Activated naive CD8-positive, alpha-beta T cell treated with anti-CD3 and anti-CD28 coated beads, Interleukin-2, amount 10 ng/mL, durations not matched to agents 7 days and 5 days (primary cell): Measurements from ENCODE around the gene PHACTR3. TPM values are rescaled to one million over a fixed set of nuclear protein-coding genes. Genes with fewer than 3 reads are reported as not detected.

Experiments used
- ATAC-seq: fragments of 150-1000 bp; cut with Tn5 transposase; one replicate; pipeline ENCODE4 v1.10.0; 2021; ENCODE audit warnings: low read depth, moderate library complexity
- POLR2A ChIA-PET: fragments of 350-600 bp; sonication (Branson Sonifier 250); formaldehyde crosslinking; loops from one replicate; lab custom pipeline; 2021; ENCODE audit warnings: antibody characterized with exemption; lab: Charles Lee
- DNase-seq: peaks from one replicate; pipeline ENCODE4 v3.0.0; 2021
- H3K27ac Mint-ChIP-seq: one replicate; pipeline ENCODE4 v1.8.0; 2022; ENCODE audit warnings: mild to moderate bottlenecking, mixed read lengths
- H3K27me3 Mint-ChIP-seq: one replicate; pipeline ENCODE4 v1.8.0; 2022; ENCODE audit warnings: mild to moderate bottlenecking, moderate library complexity, mixed read lengths
- H3K36me3 Mint-ChIP-seq: one replicate; pipeline ENCODE4 v1.8.0; 2021; ENCODE audit warnings: mild to moderate bottlenecking, mixed read lengths
- H3K4me1 Mint-ChIP-seq: one replicate; pipeline ENCODE4 v1.8.0; 2021; ENCODE audit warnings: mixed read lengths
- H3K4me3 Mint-ChIP-seq: one replicate; pipeline ENCODE4 v1.8.0; 2022; ENCODE audit warnings: mild to moderate bottlenecking, moderate library complexity, mixed read lengths
- H3K9me3 Mint-ChIP-seq: one replicate; pipeline ENCODE4 v1.8.0; 2021; ENCODE audit warnings: mixed read lengths
- total RNA-seq, 2 experiments: library from RNA; stranded (reverse); gene quantifications; one replicate each; pipeline ENCODE4 v1.2.3, GENCODE V29; 2021

The PHACTR3 gene
- total RNA-seq, 2 experiments from 2014 or later: not detected

- Mint-ChIP-seq H3K36me3 (no peaks in the 10 kb centered on the region), H3K27me3 (peaks cover 13% of the 10 kb centered on the region), H3K4me1 (peaks cover 13% of the 10 kb centered on the region), H3K4me3 (no peak overlapping the region), H3K9me3 (no peaks in the 10 kb centered on the region), H3K27ac (peak overlapping the region; percentile 22)
- POLR2A ChIA-PET: no interaction called here
- ATAC-seq: no peak
- DNase-seq: no peak
These were observed 16.0 kb upstream of the PHACTR3 start for GRCh38 chr20:59588236-59588855.

DNA sequence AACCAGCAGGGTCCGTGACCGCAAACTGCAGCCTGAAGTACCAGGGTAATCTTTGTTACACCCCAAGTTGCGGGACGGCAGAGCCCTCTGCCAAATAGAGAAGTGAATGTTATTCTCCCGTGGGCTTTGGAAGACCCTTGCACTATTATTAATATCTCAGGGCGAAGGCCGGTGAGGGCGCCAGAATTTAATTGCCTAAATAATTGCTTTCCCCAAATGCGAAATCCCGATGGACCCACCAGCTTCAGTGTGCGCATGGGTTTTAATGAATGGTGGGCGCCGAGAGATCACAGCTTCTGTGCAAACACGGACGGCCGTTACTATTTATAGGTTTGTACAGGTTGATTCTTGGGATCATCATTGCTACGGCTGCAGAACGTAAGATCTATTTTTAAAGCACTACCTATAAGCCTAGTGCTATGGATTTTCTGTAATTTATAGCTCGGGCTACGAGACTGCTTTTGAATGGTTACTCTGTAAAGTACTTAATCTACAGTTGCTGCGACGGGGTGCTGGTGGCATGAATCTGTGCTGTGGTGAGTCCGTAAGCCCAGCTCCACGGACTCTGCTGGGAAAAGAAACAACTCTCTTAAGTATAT, 15.2 kb upstream of the PHACTR3 start:
- Mint-ChIP-seq H3K27me3 (peaks cover 19% of the 10 kb centered on the region), H3K9me3 (no peaks in the 10 kb centered on the region), H3K27ac (no peak overlapping the region), H3K36me3 (no peaks in the 10 kb centered on the region), H3K4me1 (peaks cover 13% of the 10 kb centered on the region), H3K4me3 (no peak overlapping the region)
- POLR2A ChIA-PET: no interaction called here
- no peak for DNase-seq
- no peak for ATAC-seq

- no peaks in the 10 kb centered on the region for H3K9me3 Mint-ChIP-seq
- no peak overlapping the region for H3K4me3 Mint-ChIP-seq
- H3K36me3 Mint-ChIP-seq: no peaks in the 10 kb centered on the region
- no peak for DNase-seq
- H3K4me1 Mint-ChIP-seq: peaks cover 4% of the 10 kb centered on the region
- ATAC-seq: no peak
- no peak overlapping the region for H3K27ac Mint-ChIP-seq
- peaks cover 33% of the 10 kb centered on the region for H3K27me3 Mint-ChIP-seq
- POLR2A ChIA-PET: no interaction called here
These were observed 13.3 kb upstream of the PHACTR3 start for GRCh38 chr20:59591061-59591460.

GRCh38 chr20:59596690-59597089, 7.7 kb upstream of the PHACTR3 start:
- no peak overlapping the region for H3K27ac Mint-ChIP-seq
- no peak for ATAC-seq
- POLR2A ChIA-PET: interaction anchor here (0.6 kb wide), 1 partner anchor 8 kb away, joined by 3 read pairs; the partner anchor contains the start of gene PHACTR3

DNA sequence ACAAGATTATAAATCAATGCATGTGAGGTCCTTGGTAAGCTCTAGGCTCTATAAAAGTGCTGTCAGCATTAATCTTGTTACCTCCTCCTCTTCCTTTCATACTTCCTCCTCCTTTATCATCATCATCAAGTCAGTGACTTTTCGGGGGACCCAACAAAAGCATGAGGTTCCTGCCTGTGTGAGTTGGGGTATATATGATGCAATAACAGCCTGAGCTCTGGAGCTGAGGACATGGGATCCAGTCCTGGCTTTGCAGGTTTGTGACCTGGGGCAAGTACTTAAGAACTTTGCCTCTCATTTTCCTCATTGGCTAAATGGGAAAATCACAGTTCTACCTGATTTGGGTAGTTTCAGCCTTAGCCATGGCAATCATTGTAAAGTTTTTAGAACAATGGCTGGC, 7.1 kb upstream of the PHACTR3 start:
- Mint-ChIP-seq H3K27me3 (peaks cover 40% of the 10 kb centered on the region), H3K4me3 (no peak overlapping the region), H3K4me1 (peaks cover 2% of the 10 kb centered on the region), H3K27ac (no peak overlapping the region), H3K9me3 (no peaks in the 10 kb centered on the region), H3K36me3 (no peaks in the 10 kb centered on the region)
- DNase-seq: no peak
- POLR2A ChIA-PET: no interaction called here
- ATAC-seq: no peak

More at GRCh38 chr20:59596690-59597089, 7.7 kb upstream of the PHACTR3 start:
- Mint-ChIP-seq H3K27me3 (peaks cover 40% of the 10 kb centered on the region), H3K36me3 (no peaks in the 10 kb centered on the region), H3K4me3 (no peak overlapping the region), H3K4me1 (peaks cover 2% of the 10 kb centered on the region), H3K9me3 (no peaks in the 10 kb centered on the region)
- no peak for DNase-seq

- H3K27me3 Mint-ChIP-seq: peaks cover 51% of the 10 kb centered on the region
- ATAC-seq (peak; percentile 50), DNase-seq (peak; percentile 49)
- no peaks in the 10 kb centered on the region for H3K9me3 Mint-ChIP-seq
- POLR2A ChIA-PET: no interaction called here
- no peaks in the 10 kb centered on the region for H3K36me3 Mint-ChIP-seq
- peaks cover 2% of the 10 kb centered on the region for H3K4me1 Mint-ChIP-seq
- H3K27ac Mint-ChIP-seq: no peak overlapping the region
- H3K4me3 Mint-ChIP-seq: no peak overlapping the region
These were observed 5.6 kb upstream of the PHACTR3 start for GRCh38 chr20:59598625-59599310.

DNA sequence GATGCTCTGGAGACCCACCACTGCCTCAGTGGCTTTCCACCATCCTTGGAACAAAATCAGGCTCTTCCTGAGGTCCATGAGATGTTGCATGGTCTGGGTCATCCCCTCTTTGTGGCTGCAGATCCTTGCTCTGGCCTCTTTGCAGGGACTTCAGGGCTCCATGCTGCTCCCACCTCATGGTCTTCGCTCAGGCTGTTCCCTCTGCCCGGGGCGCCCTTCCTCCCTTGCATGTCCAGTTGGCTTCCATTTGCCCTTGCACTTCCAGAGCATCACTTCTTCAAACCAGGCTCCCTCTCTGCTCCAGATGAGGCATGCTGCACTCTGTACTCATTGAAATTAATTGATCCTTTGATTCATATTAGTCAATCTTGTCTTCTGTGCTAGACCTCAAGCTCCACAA, 4.4 kb upstream of the PHACTR3 start:
- H3K9me3 Mint-ChIP-seq: no peaks in the 10 kb centered on the region
- ATAC-seq (no peak), DNase-seq (no peak)
- no peaks in the 10 kb centered on the region for H3K36me3 Mint-ChIP-seq
- H3K4me1 Mint-ChIP-seq: peaks cover 2% of the 10 kb centered on the region
- peaks cover 46% of the 10 kb centered on the region for H3K27me3 Mint-ChIP-seq
- POLR2A ChIA-PET: no interaction called here
- H3K4me3 Mint-ChIP-seq: no peak overlapping the region
- H3K27ac Mint-ChIP-seq: no peak overlapping the region

DNA sequence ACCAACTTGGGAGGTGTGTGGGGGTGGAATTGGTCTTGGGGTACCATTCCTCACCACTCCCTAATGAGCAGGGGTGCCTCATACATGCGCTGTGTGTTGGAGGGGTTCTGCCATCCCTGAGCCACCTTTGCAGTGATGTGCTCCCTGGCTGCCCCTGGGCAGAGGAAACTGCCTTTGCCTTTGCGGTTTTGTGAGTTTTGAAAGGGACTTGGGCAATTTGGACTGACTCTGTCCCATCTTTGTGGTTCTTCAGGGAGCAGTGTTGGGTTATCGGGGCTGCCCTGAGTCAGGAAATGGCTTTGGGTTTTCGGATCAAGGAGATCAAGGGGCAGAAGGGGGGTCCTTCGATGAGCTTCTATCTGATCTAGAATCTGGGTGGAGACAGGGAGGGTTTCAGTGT, 3.9 kb upstream of the PHACTR3 start:
- ATAC-seq: no peak
- H3K36me3 Mint-ChIP-seq: no peaks in the 10 kb centered on the region
- peaks cover 47% of the 10 kb centered on the region for H3K27me3 Mint-ChIP-seq
- DNase-seq: no peak
- no peaks in the 10 kb centered on the region for H3K9me3 Mint-ChIP-seq
- POLR2A ChIA-PET: no interaction called here
- peaks cover 2% of the 10 kb centered on the region for H3K4me1 Mint-ChIP-seq
- no peak overlapping the region for H3K4me3 Mint-ChIP-seq
- H3K27ac Mint-ChIP-seq: no peak overlapping the region

- Mint-ChIP-seq H3K27me3 (peaks cover 61% of the 10 kb centered on the region), H3K4me3 (no peak overlapping the region), H3K36me3 (no peaks in the 10 kb centered on the region), H3K27ac (no peak overlapping the region), H3K9me3 (no peaks in the 10 kb centered on the region), H3K4me1 (peaks cover 2% of the 10 kb centered on the region)
- POLR2A ChIA-PET: no interaction called here
- DNase-seq (no peak), ATAC-seq (no peak)
These were observed 1.7 kb upstream of the PHACTR3 start for GRCh38 chr20:59602546-59603080.

DNA sequence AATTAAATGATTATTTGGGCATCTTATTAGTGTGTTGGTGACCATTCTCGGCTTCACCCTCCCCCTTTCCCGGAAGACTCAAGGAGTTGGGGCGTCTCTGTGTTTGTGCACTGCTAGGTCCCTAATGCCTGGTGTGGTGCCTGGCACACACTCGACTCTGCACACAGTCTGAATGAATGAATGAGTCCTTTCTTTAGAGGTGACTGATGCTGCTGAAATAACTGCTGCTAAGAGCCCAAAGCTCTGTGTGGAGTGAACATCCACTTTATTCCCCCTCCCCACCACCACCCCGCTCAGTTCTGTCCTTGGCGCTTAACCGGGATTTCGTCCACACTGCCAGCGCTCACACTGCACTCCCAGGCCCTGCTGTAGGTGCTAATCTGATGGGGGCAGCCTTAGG, 1.2 kb upstream of the PHACTR3 start:
- Mint-ChIP-seq H3K4me1 (peaks cover 2% of the 10 kb centered on the region), H3K9me3 (no peaks in the 10 kb centered on the region), H3K27ac (no peak overlapping the region), H3K4me3 (no peak overlapping the region), H3K27me3 (peaks cover 62% of the 10 kb centered on the region), H3K36me3 (no peaks in the 10 kb centered on the region)
- ATAC-seq (no peak), DNase-seq (no peak)
- POLR2A ChIA-PET: no interaction called here

DNA sequence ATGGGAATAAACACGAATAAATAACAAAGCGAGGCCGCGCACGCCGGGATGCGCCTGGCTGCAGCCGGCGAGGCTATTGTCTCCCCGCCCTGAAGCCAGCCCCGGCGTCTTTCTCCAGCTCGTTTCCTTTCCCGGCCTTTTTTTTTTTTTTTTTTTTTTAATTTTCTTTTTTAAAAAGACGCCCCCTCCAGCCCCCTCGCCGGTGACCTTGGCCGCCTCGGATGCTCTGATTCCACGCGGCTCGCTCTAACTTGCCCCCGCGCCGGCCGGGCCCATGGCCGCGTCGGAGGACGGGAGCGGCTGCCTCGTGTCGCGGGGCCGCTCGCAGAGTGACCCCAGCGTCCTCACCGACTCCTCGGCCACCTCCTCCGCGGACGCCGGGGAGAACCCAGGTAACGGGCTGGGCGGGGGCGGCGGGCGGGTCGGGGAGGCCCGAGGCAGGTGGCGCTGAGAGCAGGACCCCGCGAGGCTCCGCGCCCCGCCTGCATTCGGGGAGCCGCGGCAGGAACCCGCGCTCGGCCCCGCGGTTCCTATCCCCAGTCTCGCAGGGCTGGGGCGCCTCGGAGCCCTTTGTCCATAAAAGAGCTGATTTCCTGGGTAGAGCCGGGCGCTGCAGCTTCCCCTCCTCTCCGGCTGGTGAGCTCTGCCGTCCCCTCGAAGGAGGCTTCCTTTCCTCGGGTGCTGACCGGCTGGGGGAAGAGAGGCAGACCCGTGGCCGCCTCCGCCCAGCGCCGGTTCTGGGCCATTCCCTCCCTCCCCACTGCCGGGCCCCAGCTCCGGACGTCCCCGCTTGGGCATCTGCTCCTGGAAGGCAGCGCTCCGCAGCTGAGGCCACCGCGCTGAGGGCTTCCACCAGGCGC, 631 bp downstream of the PHACTR3 start:
- POLR2A ChIA-PET: interaction anchor here (0.7 kb wide), 1 partner anchor 9 kb away, joined by 3 read pairs; no protein-coding TSS in a partner anchor
- DNase-seq (no peak), ATAC-seq (no peak)
- Mint-ChIP-seq H3K4me1 (peaks cover 3% of the 10 kb centered on the region), H3K9me3 (no peaks in the 10 kb centered on the region), H3K27me3 (peaks cover 52% of the 10 kb centered on the region), H3K27ac (no peak overlapping the region), H3K4me3 (no peak overlapping the region), H3K36me3 (no peaks in the 10 kb centered on the region)

- H3K36me3 Mint-ChIP-seq: no peaks in the 10 kb centered on the region
- POLR2A ChIA-PET: no interaction called here
- no peaks in the 10 kb centered on the region for H3K9me3 Mint-ChIP-seq
- DNase-seq (no peak), ATAC-seq (no peak)
- no peak overlapping the region for H3K27ac Mint-ChIP-seq
- no peak overlapping the region for H3K4me3 Mint-ChIP-seq
- H3K4me1 Mint-ChIP-seq: peaks cover 3% of the 10 kb centered on the region
- peaks cover 50% of the 10 kb centered on the region for H3K27me3 Mint-ChIP-seq
These were observed 1.4 kb downstream of the PHACTR3 start for GRCh38 chr20:59605601-59606364.
